ENCODE data around the gene SDCBP2. TPM values are rescaled to one million over a fixed set of nuclear protein-coding genes. Genes with fewer than 3 reads are reported as not detected.

The SDCBP2 gene
- total and polyA plus RNA-seq, 2 of the 8 experiments (the other 6 are each of a cell fraction or from before 2014, with no cell fraction given) = 4.2 to 6.7 TPM

GRCh38 chr20:1291191-1291741, 37.7 kb downstream of the SDCBP2 start (continued):
- TF ChIP-seq CEBPB (IDR thresholded peaks at IDR 0.05; ENCODE audit: low read depth, low read length) = no peak

Data from H1 (cell line).